Measurements from ENCODE around the gene ADAP1. TPM values are rescaled to one million over a fixed set of nuclear protein-coding genes. Genes with fewer than 3 reads are reported as not detected.

The ADAP1 gene
- total RNA-seq, 1 experiment from 2014 or later: 31.2 TPM

DNA sequence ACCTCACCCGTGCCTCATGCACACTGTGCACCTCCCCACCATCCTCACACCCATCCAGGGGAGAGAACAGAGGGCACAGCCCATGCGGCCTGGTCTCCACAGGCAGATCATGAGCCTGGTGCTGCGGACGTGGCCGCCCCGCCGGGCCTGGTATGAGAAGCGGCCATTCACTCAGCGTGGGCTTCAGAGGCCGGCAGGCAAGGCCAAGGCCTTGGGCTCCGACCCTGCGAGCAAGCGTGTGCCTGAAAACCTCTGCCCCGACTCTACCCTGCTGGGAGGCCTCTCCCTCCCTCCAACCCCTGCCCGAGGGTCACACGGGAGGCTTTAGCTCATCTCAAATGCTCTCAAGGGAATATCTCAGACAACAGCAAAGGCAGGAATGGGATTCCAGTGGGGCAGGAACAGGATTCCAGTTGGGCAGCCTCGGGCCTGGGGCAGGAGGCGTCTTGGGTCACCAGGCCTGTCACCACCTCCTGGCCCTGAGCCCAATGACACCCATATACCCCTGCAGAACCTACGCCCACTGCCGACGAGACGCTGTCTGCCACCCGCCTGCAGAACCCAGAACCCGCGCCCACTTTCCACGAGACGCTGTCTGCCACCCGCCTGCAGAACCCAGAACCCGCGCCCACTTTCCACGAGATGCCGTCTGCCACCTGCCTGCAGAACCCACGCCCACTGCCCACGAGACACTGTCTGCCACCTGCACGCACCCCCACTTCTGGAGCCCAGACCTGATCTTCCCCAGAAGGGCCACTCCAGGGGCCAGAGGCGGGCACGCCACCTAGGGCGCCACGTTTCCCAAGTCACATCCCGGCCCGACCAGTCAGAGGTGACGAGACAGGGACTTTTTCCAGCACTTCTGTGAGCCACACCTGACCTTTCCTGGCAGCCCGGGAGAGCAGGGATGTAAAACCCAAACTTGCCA lies 38.9 kb downstream of the ADAP1 start:
- H2AFZ ChIP-seq (ENCODE audit: low read length): no peak overlapping the region
- no peak overlapping the region for H3K9ac ChIP-seq (ENCODE audit: low read length)
- CTCF ChIA-PET: interaction anchor here (0.7 kb wide), 1 partner anchor 242 kb away, joined by 4 read pairs; no protein-coding TSS in a partner anchor
- no peaks in the 10 kb centered on the region for H3K36me3 ChIP-seq (ENCODE audit: low read depth, low read length)
- no peak overlapping the region for H3K27ac ChIP-seq (ENCODE audit: low read length)
- H3K9me2 ChIP-seq (replicated peaks; ENCODE audit: low read length): no peaks in the 10 kb centered on the region
- no peaks in the 10 kb centered on the region for H3K9me3 ChIP-seq (ENCODE audit: low read length)
- ATAC-seq: no peak
- DNase-seq: no peak
- H3K79me2 ChIP-seq (ENCODE audit: low read length): no peaks in the 10 kb centered on the region
- no peaks in the 10 kb centered on the region for H3K27me3 ChIP-seq (ENCODE audit: low read length)
- no peaks in the 10 kb centered on the region for H3F3A ChIP-seq (ENCODE audit: low read length, unreplicated experiment)
- TF ChIP-seq, protein P1, sequence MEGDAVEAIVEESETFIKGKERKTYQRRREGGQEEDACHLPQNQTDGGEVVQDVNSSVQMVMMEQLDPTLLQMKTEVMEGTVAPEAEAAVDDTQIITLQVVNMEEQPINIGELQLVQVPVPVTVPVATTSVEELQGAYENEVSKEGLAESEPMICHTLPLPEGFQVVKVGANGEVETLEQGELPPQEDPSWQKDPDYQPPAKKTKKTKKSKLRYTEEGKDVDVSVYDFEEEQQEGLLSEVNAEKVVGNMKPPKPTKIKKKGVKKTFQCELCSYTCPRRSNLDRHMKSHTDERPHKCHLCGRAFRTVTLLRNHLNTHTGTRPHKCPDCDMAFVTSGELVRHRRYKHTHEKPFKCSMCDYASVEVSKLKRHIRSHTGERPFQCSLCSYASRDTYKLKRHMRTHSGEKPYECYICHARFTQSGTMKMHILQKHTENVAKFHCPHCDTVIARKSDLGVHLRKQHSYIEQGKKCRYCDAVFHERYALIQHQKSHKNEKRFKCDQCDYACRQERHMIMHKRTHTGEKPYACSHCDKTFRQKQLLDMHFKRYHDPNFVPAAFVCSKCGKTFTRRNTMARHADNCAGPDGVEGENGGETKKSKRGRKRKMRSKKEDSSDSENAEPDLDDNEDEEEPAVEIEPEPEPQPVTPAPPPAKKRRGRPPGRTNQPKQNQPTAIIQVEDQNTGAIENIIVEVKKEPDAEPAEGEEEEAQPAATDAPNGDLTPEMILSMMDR (conservative IDR thresholded peaks at IDR 0.05; ENCODE audit: low read depth, low read length): no peak
- no peaks in the 10 kb centered on the region for H4K20me1 ChIP-seq (ENCODE audit: low read length)
- peaks cover 12% of the 10 kb centered on the region for H3K4me1 ChIP-seq (ENCODE audit: insufficient read depth, low read length)
- intact Hi-C loops (cut with micrococcal nuclease): no loop called here
- H3K4me2 ChIP-seq (ENCODE audit: low read length): no peak overlapping the region
- no TSS peak for BruUV-seq (replicated peaks)
- no peak overlapping the region for H3K4me3 ChIP-seq (ENCODE audit: low read length)
- POLR2A ChIA-PET (ENCODE audit: unreplicated experiment): no interaction called here

DNA sequence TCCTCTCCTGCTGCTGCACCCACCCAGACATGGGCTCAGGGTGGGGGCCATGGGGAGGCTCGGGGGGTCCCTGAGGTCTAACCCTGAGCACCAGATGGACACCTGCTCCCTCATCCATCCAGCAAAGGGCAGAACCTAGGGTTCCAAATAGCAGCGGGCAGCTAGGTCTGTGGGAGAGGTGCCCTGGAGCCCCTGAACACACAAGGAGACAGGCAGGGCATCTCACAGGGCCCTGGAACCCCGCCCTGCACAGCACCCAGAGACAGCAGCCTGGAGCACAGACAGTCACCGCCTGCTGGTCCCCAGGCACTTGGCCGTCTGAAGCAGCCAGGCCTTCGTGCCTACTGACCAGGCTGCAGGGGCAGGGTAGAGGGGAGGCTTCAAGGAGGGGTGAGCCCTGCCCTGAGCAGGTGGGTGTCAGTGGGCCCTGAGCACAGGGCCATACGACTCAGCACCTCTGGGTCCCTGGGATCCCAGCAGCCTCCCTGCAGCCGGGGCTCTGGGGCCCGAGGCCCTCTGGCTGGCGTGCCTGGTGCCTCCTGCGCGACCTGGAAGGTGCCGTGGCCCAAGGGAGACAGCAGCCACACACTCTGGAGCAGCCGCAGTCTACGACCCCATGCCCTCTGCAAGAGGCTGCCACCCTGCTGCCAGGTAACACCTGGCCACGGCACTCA lies 39.8 kb downstream of the ADAP1 start:
- H3K4me1 ChIP-seq (ENCODE audit: insufficient read depth, low read length): peaks cover 12% of the 10 kb centered on the region
- no peaks in the 10 kb centered on the region for H3K9me2 ChIP-seq (replicated peaks; ENCODE audit: low read length)
- intact Hi-C loops (cut with micrococcal nuclease): loop anchor here (1.0 kb wide), 1 partner anchor 35 kb away; no protein-coding TSS in a partner anchor
- peak; percentile 3; the same call in 1 of the 2 replicates for ATAC-seq
- H3K36me3 ChIP-seq (ENCODE audit: low read depth, low read length): no peaks in the 10 kb centered on the region
- no TSS peak for BruUV-seq (replicated peaks)
- POLR2A ChIA-PET (ENCODE audit: unreplicated experiment): interaction anchor here (0.7 kb wide), 1 partner anchor 8 kb away, joined by 6 read pairs; no protein-coding TSS in a partner anchor
- H3K4me3 ChIP-seq (ENCODE audit: low read length): no peak overlapping the region; the same call in 1 of the 2 replicates
- no peaks in the 10 kb centered on the region for H3F3A ChIP-seq (ENCODE audit: low read length, unreplicated experiment)
- CTCF ChIA-PET: interaction anchor here (0.7 kb wide), 1 partner anchor 243 kb away, joined by 4 read pairs; no protein-coding TSS in a partner anchor
- no peaks in the 10 kb centered on the region for H3K27me3 ChIP-seq (ENCODE audit: low read length)
- H3K27ac ChIP-seq (ENCODE audit: low read length): peak overlapping the region; percentile 63
- no peaks in the 10 kb centered on the region for H4K20me1 ChIP-seq (ENCODE audit: low read length)
- H3K9me3 ChIP-seq (ENCODE audit: low read length): no peaks in the 10 kb centered on the region
- H3K4me2 ChIP-seq (ENCODE audit: low read length): peak overlapping the region; percentile 57
- peak overlapping the region; percentile 27; the same call in 1 of the 2 replicates for H3K9ac ChIP-seq (ENCODE audit: low read length)
- peak overlapping the region; percentile 61; the same call in 1 of the 2 replicates for H2AFZ ChIP-seq (ENCODE audit: low read length)
- TF ChIP-seq EZH2phosphoT487 (IDR thresholded peaks at IDR 0.05; ENCODE audit: borderline replicate concordance, low read length) (no peak), EZH2 (IDR thresholded peaks at IDR 0.05; ENCODE audit: low read length, unreplicated experiment) (no peak)
- TF ChIP-seq, protein P1 (conservative IDR thresholded peaks at IDR 0.05; ENCODE audit: low read depth, low read length): no peak
- no peaks in the 10 kb centered on the region for H3K79me2 ChIP-seq (ENCODE audit: low read length)
- DNase-seq: no peak

Measured in PC-3 (cell line).